T47D (cell line): ENCODE data around the gene RIPOR1.
"Not testable (repeated sequence)": the region's sequence is repeated elsewhere in the genome, so short reads cannot be mapped to it uniquely, and the experiment has no call there.

ENCODE experiments used
- DNase-seq, 2 experiments: peaks; one replicate each; pipeline versions ENCODE4 v3.0.0 to v3.0.0-alpha.2; 2011 to 2012; ENCODE audit warnings: low read depth in 1 of 2, low spot score in 1 of 2
- JUND ChIP-seq: IDR thresholded peaks from 2 replicates; pipeline ENCODE4 v1.6.1; 2012; ENCODE audit warnings: low read depth
- in situ Hi-C: cut with HindIII; loops from 2 replicates; pipeline ENCODE4 v1.10.0; 2016; ENCODE audit warnings: low sequenced_read_pairs, low pct_unique_long_range_greater_than_20kb

RIPOR1 gene, protein sequence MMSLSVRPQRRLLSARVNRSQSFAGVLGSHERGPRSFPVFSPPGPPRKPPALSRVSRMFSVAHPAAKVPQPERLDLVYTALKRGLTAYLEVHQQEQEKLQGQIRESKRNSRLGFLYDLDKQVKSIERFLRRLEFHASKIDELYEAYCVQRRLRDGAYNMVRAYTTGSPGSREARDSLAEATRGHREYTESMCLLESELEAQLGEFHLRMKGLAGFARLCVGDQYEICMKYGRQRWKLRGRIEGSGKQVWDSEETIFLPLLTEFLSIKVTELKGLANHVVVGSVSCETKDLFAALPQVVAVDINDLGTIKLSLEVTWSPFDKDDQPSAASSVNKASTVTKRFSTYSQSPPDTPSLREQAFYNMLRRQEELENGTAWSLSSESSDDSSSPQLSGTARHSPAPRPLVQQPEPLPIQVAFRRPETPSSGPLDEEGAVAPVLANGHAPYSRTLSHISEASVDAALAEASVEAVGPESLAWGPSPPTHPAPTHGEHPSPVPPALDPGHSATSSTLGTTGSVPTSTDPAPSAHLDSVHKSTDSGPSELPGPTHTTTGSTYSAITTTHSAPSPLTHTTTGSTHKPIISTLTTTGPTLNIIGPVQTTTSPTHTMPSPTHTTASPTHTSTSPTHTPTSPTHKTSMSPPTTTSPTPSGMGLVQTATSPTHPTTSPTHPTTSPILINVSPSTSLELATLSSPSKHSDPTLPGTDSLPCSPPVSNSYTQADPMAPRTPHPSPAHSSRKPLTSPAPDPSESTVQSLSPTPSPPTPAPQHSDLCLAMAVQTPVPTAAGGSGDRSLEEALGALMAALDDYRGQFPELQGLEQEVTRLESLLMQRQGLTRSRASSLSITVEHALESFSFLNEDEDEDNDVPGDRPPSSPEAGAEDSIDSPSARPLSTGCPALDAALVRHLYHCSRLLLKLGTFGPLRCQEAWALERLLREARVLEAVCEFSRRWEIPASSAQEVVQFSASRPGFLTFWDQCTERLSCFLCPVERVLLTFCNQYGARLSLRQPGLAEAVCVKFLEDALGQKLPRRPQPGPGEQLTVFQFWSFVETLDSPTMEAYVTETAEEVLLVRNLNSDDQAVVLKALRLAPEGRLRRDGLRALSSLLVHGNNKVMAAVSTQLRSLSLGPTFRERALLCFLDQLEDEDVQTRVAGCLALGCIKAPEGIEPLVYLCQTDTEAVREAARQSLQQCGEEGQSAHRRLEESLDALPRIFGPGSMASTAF

GRCh38 chr16:67528222-67528869, at the start of gene RIPOR1:
Gene RIPOR1 (plus strand): TSS chr16:67528829. CDS start chr16:67538447, 9,618 bp downstream.
- TF ChIP-seq JUND, result no peak
- in situ Hi-C loops, result no loop called here
- peak; percentile 63 to 81 for DNase-seq

DNA sequence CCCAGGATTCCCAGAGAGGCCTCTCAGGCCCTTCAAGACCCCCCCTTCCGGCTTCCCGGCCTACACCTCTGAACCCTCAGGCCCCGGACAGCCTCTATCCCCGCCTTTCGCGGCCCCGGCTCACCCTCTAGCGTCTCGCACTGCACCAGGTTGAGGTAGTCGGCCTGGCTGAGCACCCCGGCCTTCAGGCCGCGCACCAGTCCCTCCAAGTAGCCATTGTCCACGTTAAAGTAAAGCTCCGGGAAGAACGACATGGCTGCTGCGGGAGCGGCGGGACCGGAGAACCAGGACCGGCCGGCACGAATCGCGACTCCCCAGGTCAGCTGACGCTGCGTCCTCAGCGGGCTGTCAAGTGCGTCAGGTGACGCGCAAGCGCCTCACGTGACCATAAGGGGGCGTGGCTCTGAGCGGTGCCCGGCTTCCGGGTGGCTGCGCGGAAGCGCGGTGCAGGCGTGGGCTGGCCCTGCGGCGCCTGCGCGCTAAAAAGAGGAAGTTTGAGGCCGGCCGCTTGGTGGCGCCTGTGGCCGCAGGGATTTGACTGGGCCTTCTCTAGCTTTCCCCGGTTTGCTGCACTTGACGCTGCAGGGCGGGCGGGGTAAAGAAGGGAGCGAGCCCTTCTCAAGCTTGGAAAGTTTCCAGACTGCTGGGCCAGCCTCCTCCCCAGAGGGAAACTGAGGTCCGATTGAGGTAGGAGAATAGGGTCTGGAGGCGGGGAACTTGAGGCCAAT, 47.6 kb upstream of the RIPOR1 start, which contains the start of gene ATP6V0D1:
ATP6V0D1 (minus strand) TSS at position 325 of the 728 bp plus-strand sequence; CDS start at position 254, 71 bp downstream.
- in situ Hi-C loops, result no loop called here
- DNase-seq, result peak; percentile 91 to 98
- TF ChIP-seq JUND, result no peak

DNA sequence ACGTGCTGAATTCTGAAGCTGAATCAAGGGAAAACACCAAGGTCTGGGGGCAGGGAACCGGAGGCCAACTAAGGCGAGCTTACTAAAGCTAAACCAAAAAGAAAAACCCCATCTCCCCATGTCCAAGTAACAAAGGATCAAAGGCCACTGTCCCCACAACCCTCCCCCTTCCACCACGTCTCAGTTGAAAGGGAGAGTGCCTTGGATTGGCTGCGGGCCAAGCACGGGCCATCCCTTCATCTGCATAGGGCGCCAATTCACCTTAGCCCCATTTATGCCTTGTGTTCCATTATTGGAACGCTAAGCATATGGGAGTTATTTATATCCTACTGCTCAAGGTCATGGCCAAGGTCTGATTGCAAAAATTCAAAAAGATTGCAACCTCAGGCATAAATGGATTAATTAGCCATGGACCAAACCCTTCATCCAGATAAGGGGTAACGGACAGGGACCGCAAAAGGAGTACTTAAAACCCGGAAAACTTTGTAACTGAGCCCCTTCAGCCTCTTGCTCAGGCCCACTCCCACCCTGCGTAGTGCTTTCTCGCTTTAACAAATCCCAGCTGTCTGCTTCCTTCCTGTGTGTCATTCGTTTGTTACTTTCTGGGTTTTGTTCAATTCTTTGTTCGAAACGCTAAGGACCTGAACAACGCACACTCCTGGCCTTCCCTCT, 46.9 kb upstream of the RIPOR1 start:
- DNase-seq, result no peak
- in situ Hi-C loops, result no loop called here
- TF ChIP-seq JUND, result no peak

DNA sequence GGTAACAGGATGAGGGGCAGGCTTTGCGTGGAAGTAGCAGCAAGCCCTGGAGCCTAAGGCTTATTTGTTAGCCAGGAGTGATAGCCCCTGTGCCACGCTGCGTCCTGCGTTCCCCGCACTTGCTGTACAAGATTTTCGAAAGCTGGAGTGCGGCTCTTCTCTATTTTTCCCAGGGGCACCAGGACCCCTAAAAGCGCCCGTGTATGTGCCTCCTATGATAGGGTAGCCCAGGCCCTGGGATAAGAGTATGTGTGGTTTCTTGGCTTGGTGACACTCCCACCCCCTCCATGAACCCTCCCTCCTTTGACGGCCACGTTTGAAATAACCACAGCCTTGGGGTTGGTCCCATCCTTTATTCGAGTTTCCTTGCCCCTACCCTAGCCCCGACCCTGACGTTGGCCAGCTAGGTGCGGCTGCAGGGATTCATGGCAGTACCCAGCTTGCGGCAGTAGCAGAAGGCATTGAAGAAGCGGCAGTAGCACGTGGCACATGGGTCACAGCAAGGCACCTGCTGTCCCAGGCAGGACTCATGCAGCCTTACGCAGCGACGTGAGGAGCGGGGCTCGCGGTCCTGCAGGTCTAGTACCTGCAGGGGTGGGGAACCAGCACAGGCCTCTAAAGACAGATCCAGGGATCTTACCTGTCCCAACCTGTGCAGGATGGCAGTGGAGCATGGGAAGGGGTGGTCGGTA, 46.2 kb upstream of the RIPOR1 start:
- in situ Hi-C loops, result no loop called here
- TF ChIP-seq JUND, result no peak
- no peak for DNase-seq

- no peak for DNase-seq
- TF ChIP-seq JUND, result no peak
- in situ Hi-C loops, result no loop called here
Observed at GRCh38 chr16:67483150-67483549, 45.5 kb upstream of the RIPOR1 start, which contains the start of gene AGRP. Gene AGRP (minus strand): TSS chr16:67483547. CDS start chr16:67483398, 149 bp downstream.

- in situ Hi-C loops, result no loop called here
- DNase-seq, result no peak
- TF ChIP-seq JUND, result no peak
Observed at GRCh38 chr16:67483731-67484525, 44.7 kb upstream of the RIPOR1 start.

GRCh38 chr16:67486805-67487204, 41.8 kb upstream of the RIPOR1 start:
- no peak for TF ChIP-seq JUND
- no peak for DNase-seq
- in situ Hi-C loops, result no loop called here

DNA sequence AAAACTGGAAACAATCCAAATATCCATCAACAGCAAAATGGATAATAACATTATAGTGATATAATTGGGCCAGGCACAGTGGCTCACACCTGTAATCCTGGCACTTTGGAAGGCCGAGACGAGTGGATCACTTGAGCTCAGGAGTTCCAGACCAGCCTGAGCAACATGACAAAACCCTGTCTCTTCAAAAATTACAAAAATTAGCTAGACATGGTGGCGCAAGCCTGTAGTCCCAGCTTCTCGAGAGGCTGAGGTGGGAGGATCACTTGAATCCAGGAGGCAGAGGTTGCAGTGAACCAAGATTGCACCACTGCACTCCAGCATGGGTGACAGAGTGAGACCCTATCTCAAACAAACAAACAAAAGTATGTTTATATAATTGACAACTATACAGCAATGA, 41.1 kb upstream of the RIPOR1 start:
- DNase-seq, in situ Hi-C loops: not testable (repeated sequence)

DNA sequence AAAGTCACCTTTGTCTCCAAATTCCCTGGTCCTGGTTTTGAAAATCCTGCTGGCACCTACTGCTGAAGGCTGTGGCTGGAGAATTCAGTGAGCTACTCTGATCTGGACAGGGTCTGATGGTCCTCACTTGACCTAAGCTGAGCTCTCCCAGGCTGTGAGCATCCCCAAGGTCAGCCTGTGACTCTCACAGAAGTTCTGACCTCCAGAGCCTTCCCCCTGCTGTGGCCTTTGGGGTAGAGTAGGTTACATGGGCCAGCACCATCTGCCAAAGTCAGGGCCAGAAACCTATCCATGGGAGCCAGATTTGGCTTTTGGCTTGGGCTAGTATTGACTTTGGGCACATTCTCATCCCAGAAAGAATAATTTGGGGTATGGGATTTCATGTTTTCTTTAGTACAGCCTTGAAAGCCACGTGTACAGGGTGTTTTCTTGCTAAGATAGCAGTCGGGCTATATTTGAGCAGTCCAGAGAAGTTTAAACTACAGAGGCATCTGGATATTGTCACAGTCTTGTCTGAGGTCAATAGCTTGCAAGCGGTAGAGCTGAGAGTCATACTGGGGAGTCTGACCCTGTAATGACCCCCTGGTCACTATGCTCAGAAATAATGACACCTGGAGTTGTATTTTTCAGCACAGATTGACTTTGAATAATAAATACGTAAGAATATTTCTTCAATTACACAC, 39.1 kb upstream of the RIPOR1 start:
- no peak for DNase-seq
- in situ Hi-C loops, result no loop called here
- TF ChIP-seq JUND, result no peak
